ENCODE measurements around the gene DCLK1.
"Not testable (repeated sequence)": the region's sequence is repeated elsewhere in the genome, so short reads cannot be mapped to it uniquely, and the experiment has no call there.

DCLK1 gene

DNA sequence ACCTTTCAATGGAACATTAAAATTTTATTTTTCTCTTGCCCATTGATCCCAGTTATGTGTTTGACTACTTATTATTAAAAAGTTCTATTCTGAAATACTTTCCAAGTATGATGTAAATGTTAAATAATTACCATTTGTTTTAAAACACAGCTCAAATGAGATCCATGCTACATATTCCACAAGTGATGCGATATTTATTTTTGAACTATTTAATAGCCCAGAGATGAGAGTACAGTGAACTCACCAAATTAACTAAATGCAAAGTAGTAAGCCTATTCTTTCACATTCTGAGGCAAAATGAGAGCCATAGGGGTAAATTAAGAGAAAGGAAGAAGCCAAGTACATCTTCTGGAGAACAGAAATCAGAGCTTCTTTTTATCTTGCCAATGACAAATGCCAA, 1.2 kb upstream of the DCLK1 start:
- in situ Hi-C loops (cut with MboI; ENCODE audit: low sequenced_read_pairs): no loop called here

DNA sequence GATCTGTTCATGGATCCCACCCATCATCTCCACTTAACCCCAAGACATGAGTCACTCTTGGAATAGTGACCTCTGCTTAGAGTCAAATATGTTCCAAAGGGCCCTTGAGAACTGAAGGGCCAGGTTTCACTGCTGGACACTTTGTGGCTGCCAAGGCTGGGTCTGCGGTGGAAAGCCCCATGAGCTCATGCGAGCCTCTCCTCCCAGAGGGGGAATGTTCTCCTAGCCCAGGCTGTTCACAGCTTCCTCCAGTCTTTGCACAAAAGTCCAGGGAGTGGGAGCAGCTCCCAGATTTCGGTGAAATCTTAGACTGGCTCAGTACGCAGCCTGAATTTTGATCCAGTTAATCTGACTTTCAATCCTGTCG, 732 bp upstream of the DCLK1 start:
- in situ Hi-C loops (cut with MboI; ENCODE audit: low sequenced_read_pairs): no loop called here

DNA sequence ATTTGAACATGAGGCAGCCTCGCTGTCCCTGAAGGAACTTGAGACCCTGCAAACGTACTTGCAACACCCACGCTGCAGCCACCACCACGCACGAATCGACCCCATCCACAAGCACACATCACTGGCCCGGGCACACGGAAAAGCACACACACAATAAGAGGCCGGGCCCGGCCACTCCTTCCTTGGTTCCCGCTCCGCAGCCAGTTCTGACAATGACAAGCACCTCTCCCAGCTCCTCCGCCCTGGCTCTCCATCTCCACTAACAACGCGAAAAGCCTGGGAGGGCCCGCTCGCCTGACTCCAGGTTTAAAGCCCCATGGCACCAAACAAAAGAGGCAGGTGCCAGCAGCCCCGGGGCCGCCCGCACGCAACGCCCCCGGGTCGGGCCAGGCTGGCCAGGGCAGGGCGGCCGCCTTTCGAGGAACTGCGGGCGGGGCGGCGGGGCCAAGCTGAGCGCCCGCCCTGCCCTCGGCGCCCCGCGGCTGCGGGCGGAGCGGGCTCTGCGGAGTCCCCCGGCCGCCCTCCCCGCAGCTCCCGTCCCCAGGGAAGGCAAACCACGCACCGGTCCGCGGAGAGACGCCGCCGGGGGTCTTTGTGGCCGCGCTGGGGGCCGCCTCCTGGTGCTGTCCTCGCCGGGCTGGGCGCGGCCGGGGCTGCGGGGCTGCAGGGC, 495 bp downstream of the DCLK1 start:
- in situ Hi-C loops (cut with MboI; ENCODE audit: low sequenced_read_pairs): no loop called here

DNA sequence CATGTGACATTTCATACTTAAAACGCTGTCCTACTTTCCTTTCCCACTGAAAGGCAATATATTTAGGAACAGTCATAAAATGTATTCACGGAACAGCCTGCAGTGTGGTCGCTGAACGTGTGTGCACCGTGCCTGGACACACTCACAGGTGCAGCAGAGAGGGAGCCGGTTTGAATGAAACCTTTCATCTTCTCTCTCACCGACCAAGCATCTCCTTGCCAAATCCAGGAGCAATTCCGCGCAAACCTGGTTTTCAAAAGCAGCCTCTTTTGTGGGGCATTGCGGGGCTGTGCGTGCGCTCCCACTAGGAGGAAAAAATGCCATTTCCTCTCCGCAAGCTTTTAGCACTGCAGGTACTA, 1.0 kb downstream of the DCLK1 start:
- in situ Hi-C loops (cut with MboI; ENCODE audit: low sequenced_read_pairs): no loop called here

DNA sequence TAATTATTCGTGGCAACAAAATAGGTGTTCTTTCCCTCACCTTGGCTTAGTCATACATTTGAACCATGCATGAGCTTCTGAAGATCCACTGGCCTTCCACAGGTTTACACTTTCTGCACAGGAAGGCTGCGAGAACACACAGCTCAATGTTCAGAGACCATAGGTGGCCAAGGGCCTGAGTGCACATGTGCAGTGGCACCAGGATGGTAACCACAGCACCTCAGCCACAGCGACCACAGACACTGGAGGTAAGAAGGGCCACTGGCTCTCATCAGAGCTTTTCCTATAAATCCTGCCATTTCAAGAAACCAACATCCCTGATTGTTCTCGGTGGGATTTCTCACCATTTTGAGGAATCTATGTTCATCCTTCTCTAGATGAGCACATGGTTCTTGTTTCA, 1.6 kb downstream of the DCLK1 start:
- in situ Hi-C loops (cut with MboI; ENCODE audit: low sequenced_read_pairs): no loop called here

DNA sequence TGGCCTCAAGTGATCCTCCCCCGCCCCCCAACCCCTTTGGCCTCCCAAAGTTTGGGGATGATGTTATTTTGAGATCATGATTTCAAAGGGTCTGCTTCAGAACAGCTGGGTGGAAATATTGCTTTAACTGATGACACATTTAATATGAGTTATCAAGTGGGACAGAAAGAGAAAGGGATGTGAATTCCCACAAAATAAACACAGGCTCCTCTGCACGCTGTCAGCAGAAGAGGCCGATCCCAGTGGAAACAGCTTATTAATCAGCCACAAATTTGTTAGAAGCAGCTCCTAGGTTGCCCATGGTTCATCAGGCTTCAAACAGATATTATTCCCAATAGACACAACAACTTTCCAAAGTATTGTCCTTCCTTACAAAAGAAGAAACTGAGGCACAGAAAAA, 4.7 kb downstream of the DCLK1 start:
- in situ Hi-C loops (cut with MboI; ENCODE audit: low sequenced_read_pairs): no loop called here

DNA sequence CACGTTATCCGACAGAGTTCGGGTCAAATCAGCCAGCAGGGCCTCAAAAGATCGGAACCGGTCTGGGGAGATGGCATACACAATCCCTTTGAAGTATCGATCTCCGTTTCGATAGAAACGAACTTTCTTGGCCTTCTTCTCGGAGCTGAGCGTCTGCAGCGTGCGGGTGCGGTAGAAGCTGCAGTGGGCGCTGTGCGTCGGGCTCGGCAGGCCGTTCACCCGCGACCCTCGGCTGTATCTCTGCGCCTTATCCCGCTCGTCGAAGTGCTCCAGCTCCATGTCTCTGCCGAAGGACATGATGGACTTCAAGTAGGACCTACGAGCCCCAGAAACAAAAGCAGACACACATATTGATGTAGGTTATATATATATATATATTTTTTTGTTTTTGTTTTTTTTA, 5.3 kb downstream of the DCLK1 start:
- in situ Hi-C loops (cut with MboI; ENCODE audit: low sequenced_read_pairs): no loop called here

DNA sequence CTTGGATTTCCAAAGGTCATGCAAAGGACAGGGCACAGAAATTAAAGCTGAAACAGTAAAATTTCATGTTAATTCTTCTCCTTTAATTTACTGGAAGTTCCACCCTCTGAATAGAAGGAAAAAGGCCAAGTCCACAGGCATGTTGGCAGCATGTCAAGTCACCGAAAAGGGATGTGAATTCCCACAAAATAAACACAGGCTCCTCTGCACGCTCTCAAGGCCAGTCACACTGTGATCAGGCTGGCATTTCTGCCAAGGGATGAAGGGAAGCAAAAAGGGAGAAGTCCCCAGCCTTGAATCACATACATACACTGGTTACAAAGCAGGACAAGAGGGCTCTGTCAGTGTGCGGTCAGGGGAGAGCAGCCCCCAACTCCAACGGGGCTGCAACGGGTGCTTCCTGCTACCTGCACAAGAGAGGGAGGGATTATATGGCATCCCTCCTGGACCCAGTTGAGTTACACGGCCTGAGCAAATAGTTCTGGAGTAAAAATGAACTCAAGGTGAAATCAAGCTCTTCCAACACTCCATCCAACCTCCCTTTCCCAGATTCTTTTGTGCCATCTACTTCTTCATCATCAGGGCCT, 6.9 kb downstream of the DCLK1 start:
- in situ Hi-C loops (cut with MboI; ENCODE audit: low sequenced_read_pairs): no loop called here

DNA sequence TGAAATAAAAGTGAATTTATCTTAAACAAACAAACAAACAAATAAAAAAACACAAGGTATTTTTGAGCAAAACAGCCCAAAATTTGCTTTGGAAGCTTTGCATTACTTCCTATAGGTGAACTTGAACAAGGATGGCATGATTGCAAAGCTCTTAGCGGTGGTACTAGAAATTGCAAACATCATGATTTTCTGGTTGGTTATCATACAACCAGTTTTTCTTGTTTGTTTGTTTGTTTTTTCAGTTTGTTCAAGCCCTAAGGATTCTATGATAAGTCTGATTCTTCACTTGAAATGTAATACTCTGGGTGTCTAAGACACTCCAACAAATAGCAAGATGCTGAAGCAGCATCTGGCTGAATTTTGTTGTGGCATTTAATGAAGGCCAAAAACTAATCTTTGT, 15.9 kb downstream of the DCLK1 start:
- in situ Hi-C loops (cut with MboI; ENCODE audit: low sequenced_read_pairs): no loop called here

DNA sequence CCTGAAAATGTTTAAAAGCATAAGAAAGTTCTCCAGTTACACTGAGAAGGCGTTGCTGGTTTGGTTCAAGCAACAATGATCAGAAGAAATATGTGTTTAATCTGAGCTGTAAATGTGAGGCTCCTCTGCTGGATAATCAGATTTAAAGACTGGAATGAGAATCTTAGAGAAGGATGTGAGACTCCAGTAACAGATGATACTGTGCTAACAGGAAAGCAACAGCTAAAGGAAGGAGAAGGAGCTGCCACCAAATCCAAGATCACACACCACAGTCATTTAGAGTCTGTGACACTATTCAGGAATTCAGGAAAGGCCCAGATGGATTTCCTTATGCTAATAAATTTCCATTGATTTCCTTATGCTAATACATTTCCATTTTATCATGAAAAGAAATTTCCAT, 16.9 kb downstream of the DCLK1 start:
- in situ Hi-C loops (cut with MboI; ENCODE audit: low sequenced_read_pairs): no loop called here

DNA sequence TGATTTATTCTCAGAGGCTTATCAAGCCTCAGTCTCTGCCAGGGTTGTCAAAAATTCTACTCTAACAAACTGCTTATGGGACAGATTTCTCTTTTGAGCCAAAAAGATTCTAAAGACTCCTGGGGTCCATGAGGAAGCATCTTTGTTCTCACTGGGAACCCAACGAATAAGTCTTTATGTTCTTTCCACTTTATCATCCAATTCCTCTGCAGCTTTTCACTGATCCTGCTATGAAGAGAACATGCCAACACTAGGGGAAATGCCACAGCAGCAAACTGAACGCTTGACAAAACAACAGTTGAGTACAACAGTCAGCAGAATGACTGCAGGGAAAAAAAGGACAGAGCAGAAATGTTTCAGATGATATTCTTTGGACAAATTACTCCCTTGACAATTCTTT, 22.2 kb downstream of the DCLK1 start:
- in situ Hi-C loops (cut with MboI; ENCODE audit: low sequenced_read_pairs): no loop called here

DNA sequence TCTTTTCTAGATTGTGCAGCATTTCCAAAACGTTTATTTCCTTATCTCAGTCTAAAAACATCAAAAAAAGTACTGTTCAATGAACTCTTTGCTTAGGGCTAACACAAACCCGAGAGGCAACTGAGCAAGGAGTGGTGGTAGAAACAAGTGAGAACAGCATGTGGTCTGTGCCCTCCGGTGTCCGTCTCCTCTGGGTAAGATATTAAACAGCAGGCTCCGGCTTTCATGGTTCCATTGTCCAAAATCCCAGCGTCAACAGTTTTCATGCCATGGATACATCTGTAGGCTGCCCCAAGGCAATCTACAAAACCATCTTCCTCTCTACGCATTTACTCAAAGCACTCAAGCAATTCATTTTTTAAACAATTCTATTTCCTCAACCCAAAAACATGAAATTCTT, 22.8 kb downstream of the DCLK1 start:
- in situ Hi-C loops (cut with MboI; ENCODE audit: low sequenced_read_pairs): no loop called here

DNA sequence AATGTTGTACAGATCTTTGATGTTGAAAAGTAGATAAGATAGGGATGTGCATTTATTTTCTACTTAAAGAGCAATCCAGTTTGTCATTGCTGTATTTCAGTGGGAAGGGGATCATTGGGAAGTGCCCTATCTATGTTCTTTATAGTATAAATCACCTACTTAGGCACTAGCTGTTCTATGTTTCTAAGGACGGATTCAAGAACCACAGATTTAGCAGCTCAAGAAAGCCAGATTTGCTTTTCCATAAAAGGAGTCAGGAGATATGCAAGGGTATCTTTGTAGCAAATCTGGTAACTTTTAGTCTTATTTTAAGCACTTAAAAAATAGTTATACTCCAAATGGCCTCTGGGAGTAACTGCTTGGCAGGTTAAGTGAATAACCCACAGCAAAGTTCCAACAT, 23.7 kb downstream of the DCLK1 start:
- in situ Hi-C loops (cut with MboI; ENCODE audit: low sequenced_read_pairs): no loop called here

DNA sequence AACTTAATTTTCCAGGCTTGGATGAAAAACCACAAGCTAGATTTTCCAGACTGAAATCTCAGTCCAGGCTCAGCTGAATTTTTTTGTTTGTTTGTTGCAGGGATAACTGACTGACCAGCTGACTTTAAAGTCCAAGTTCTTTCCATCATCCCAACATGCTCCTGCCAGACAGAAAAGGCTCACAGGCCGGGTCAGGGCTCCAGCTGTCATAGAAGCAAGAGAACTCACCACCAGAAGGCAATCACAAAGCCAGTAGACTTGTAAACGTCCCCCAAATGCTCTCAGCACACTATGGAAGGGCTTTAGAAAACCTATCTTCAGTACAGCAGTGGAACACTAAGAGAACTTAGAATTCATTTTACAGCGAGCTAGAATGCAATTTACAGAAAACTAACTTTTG, 25.5 kb downstream of the DCLK1 start:
- in situ Hi-C loops (cut with MboI; ENCODE audit: low sequenced_read_pairs): no loop called here

DNA sequence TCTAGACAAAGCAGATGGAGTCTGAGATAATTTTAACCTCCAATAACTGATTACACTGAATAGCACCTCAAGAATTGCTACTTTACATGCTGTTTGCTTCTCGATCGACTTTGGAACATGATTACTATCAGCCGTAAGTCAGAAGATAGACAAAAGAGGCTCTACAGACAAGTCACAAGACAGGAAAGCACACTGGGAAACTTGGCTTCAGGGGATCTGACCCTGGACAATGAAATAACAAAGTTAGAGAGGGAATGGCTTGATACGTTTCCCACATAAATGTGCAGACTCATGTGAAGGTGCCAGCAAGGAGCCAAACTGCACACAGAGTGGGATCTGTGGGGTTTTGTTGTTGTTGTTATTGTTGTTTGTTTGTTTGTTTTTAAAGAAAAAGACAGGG, 28.5 kb downstream of the DCLK1 start:
- in situ Hi-C loops (cut with MboI; ENCODE audit: low sequenced_read_pairs): no loop called here

DNA sequence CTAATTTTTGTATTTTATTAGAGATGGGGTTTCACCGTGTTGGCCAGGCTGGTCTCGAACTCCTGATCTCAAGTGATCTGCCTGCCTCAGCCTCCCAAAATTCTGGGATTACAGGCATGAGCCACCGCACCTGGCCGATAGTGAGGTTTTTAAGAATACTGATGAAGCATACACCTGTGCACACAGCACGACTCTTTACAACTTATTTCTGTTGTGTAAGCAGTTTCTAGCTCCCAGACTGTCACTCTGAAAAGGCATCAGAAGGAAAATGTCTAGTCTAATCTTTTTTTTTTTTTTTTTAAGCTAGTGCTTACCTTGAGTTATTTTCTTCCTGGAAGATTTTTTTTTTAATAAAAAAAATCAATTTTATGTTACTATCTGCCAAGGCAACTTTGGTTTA, 29.3 kb downstream of the DCLK1 start:
- in situ Hi-C loops (cut with MboI; ENCODE audit: low sequenced_read_pairs): not testable (repeated sequence)

DNA sequence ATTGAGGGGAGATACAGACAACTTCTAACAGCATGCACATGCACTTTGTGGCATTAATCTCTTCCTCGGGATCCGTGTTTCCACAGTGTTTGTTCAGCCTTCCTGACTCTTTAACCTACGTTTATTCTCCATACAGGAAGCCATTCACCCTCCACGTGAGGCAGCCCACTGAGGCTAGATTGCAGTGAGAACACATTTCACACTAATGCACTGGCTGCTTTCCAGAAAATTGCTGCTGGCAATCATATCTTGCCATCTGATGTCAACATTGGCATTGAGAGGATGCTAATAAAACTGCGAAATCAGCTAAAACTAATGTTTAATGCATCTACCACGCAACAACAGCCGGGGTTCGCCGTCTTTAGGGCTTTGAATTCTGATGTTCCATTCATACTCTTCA, 30.0 kb downstream of the DCLK1 start:
- in situ Hi-C loops (cut with MboI; ENCODE audit: low sequenced_read_pairs): no loop called here

DNA sequence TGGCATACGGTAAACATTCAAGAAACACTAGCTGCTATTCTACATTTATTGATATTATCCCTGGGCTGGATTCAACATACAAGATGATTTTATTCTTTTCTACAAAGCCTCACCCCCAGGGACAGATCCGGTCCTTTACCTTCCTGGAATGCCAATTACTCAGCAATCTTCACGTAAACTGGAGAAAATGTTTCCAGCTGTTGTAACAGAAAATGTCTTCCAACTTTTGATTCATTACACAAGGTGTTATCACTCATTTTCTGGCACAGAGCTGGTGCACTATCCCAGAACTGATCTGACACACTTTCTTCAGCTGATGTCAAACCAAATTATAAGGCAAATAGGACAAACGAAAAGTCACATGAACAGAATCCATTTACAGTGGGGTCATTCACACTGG, 33.1 kb downstream of the DCLK1 start:
- in situ Hi-C loops (cut with MboI; ENCODE audit: low sequenced_read_pairs): no loop called here

DNA sequence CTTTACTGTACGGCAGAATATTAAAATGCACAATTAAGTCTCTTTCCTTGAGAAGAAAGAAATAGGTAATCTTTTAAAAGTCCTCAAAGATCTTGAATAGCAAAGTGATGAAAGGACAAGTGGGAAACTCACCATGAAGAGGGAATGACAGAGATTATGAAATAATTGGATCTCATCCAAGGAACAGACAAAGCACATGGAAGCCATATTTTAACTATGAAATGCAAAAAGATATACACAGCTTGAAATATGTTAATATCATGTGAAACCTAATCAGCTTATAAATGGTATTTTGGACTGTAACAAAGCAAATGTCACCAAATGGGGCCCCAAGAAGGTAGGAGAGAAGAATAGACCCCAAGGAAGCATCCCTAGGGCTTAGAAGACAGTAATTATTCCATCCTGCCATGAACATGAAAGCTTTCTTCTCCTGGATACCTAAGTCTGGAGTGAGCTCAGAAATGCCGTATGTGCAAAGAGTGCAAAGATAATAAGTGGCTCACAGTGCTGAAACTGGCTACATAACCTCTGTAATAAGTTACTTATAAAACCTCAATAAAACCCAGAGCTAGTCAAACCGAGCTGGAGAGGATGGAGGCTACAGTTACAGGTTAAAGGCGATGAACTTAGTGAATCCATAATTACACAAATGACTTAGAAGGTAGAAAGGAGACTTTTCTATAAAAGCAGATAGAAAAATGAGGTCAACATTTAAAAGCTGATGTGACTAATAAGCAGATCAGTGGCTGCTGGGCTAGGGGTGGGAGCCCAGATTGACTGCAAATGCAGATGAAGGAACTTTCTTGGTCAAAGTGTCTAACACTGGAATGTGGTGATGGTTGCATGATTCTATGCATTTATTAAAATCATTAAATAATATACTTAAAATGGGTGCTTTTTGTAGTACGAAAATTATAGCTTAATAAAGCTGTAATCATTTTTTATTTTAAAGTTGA, 34.4 kb downstream of the DCLK1 start:
- in situ Hi-C loops (cut with MboI; ENCODE audit: low sequenced_read_pairs): no loop called here

DNA sequence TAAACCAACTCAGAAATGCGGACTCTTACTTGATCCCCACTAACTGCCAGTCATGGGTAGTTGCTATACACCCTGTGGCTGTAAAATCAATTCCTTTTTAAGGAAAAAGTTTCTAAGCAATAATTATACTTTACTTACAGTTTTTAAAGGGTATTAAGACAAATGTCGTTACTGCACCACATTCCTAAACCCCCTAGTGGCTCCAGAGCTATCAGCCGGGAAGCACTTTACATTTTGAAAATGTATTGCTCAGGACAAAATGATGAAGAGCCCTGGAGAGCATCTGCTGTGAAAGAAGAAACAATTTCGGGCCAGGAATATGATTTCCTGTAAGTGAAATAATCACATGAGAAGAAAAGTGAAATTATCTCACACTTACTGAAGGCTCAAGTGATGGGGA, 36.7 kb downstream of the DCLK1 start:
- in situ Hi-C loops (cut with MboI; ENCODE audit: low sequenced_read_pairs): no loop called here

DNA sequence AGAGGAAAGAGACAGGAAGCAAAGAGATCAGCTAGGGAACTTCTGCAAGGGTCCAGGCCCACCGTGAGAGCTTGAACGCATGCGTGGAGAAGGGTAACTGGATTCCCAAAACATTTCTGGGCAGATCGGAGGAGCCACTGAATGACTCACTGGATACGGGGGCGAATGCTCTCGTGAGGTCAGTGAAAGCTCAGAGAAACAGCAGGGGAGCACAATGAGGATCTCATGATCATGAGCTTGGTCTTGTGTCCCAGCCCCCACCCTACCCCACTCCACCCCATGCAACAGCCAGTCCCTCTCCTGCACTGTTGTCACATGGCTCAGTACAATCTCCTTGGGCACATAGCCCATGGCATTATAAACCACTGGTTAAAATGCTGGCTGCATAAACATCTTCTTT, 40.6 kb downstream of the DCLK1 start:
- in situ Hi-C loops (cut with MboI; ENCODE audit: low sequenced_read_pairs): no loop called here

DNA sequence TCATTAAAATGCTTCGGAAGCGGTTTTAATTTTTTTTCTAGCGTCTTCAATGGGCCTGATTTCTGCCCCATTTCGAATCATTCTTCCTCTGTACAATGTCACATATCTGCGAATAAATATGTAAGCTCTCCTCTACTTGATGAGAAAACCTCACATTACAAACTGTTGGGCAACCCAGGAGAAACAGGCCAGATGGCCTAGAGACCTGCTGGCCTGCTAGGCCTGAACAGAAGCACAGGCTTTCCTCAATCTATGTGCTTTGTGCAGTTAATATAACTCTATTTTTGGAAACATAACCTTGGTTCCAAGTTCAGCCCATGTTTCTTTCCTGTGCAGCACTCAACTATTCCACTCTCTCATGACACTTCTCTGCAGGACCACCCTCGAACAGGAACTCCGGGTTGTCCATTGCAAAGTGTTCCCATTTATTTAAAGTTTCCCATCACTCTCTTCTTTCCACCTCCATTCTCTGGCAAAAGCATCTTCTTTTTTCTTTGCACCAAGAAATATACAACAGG, 42.0 kb downstream of the DCLK1 start:
- in situ Hi-C loops (cut with MboI; ENCODE audit: low sequenced_read_pairs): no loop called here
